Measurements from ENCODE around the gene TGFBR2.

Gene TGFBR2

GRCh38 chr3:30659270-30660130 is 53.1 kb downstream of the TGFBR2 start:
- in situ Hi-C loops (cut with HindIII; ENCODE audit: low sequenced_read_pairs): no loop called here
- TF ChIP-seq CTCF (IDR thresholded peaks at IDR 0.05; ENCODE audit: low read depth, low read length): no peak
- no peak overlapping the region for H3K4me3 ChIP-seq (ENCODE audit: low read depth, low read length)
- DNase-seq (ENCODE audit: low read depth, low spot score): peak; percentile 97

- in situ Hi-C loops (cut with HindIII; ENCODE audit: low sequenced_read_pairs): no loop called here
- no peak for TF ChIP-seq CTCF (IDR thresholded peaks at IDR 0.05; ENCODE audit: low read depth, low read length)
- no peak overlapping the region for H3K4me3 ChIP-seq (ENCODE audit: low read depth, low read length)
- no peak for DNase-seq (ENCODE audit: low read depth, low spot score)
These were observed 53.7 kb downstream of the TGFBR2 start for GRCh38 chr3:30660136-30660535.

- no peak overlapping the region for H3K4me3 ChIP-seq (ENCODE audit: low read depth, low read length)
- TF ChIP-seq CTCF (IDR thresholded peaks at IDR 0.05; ENCODE audit: low read depth, low read length): no peak
- no peak for DNase-seq (ENCODE audit: low read depth, low spot score)
- in situ Hi-C loops (cut with HindIII; ENCODE audit: low sequenced_read_pairs): no loop called here
These were observed 54.3 kb downstream of the TGFBR2 start for GRCh38 chr3:30660656-30661055.

GRCh38 chr3:30661098-30661873 is 54.9 kb downstream of the TGFBR2 start:
- H3K4me3 ChIP-seq (ENCODE audit: low read depth, low read length): no peak overlapping the region
- DNase-seq (ENCODE audit: low read depth, low spot score): no peak
- TF ChIP-seq CTCF (IDR thresholded peaks at IDR 0.05; ENCODE audit: low read depth, low read length): no peak
- in situ Hi-C loops (cut with HindIII; ENCODE audit: low sequenced_read_pairs): no loop called here

GRCh38 chr3:30662836-30663235 is 56.4 kb downstream of the TGFBR2 start:
- DNase-seq (ENCODE audit: low read depth, low spot score): no peak
- H3K4me3 ChIP-seq (ENCODE audit: low read depth, low read length): no peak overlapping the region
- no peak for TF ChIP-seq CTCF (IDR thresholded peaks at IDR 0.05; ENCODE audit: low read depth, low read length)
- in situ Hi-C loops (cut with HindIII; ENCODE audit: low sequenced_read_pairs): no loop called here

- TF ChIP-seq CTCF (IDR thresholded peaks at IDR 0.05; ENCODE audit: low read depth, low read length): no peak
- no peak overlapping the region for H3K4me3 ChIP-seq (ENCODE audit: low read depth, low read length)
- DNase-seq (ENCODE audit: low read depth, low spot score): no peak
- in situ Hi-C loops (cut with HindIII; ENCODE audit: low sequenced_read_pairs): no loop called here
These were observed 57.3 kb downstream of the TGFBR2 start for GRCh38 chr3:30663533-30664241.

Data from astrocyte of the spinal cord (primary cell).